NCI-H2227 (cell line): ENCODE results near the gene HAGH.
"Not testable (repeated sequence)": the region's sequence is repeated elsewhere in the genome, so short reads cannot be mapped to it uniquely, and the experiment has no call there.

ENCODE experiments used
- DNase-seq: peaks from one replicate; lab custom pipeline; 2025; ENCODE audit not compliant: unreplicated experiment; lab: John Stamatoyannopoulos, UW

Gene HAGH

GRCh38 chr16:1815461-1815860 is 11.2 kb downstream of the HAGH start:
- no peak for DNase-seq

- peak; percentile 80 for DNase-seq
Observed at GRCh38 chr16:1812732-1813163, 13.9 kb downstream of the HAGH start.

GRCh38 chr16:1810536-1810935 is 16.1 kb downstream of the HAGH start:
- no peak for DNase-seq

- DNase-seq: no peak
Observed at GRCh38 chr16:1810106-1810505, 16.5 kb downstream of the HAGH start.

- DNase-seq: no peak
Observed at GRCh38 chr16:1809281-1809801, 17.3 kb downstream of the HAGH start.

GRCh38 chr16:1808691-1809090 is 17.9 kb downstream of the HAGH start:
- DNase-seq: no peak

- DNase-seq: no peak
Observed at GRCh38 chr16:1807626-1808025, 19.0 kb downstream of the HAGH start.

- no peak for DNase-seq
Observed at GRCh38 chr16:1800701-1801100, 25.9 kb downstream of the HAGH start.

- DNase-seq: not testable (repeated sequence)
Observed at GRCh38 chr16:1799263-1799662, 27.4 kb downstream of the HAGH start.

GRCh38 chr16:1794908-1795666 is 31.5 kb downstream of the HAGH start:
- no peak for DNase-seq

GRCh38 chr16:1794221-1794871 is 32.3 kb downstream of the HAGH start:
- no peak for DNase-seq

- DNase-seq: no peak
Observed at GRCh38 chr16:1793578-1794220, 32.9 kb downstream of the HAGH start, which contains the start of gene IGFALS. Gene IGFALS (minus strand): TSS chr16:1793705. CDS start chr16:1793652, 53 bp downstream.

- no peak for DNase-seq
Observed at GRCh38 chr16:1792836-1793577, 33.6 kb downstream of the HAGH start.

- no peak for DNase-seq
Observed at GRCh38 chr16:1791943-1792812, 34.4 kb downstream of the HAGH start.

GRCh38 chr16:1791256-1791942 is 35.2 kb downstream of the HAGH start:
- DNase-seq: no peak

- no peak for DNase-seq
Observed at GRCh38 chr16:1790611-1791255, 35.9 kb downstream of the HAGH start.

- no peak for DNase-seq
Observed at GRCh38 chr16:1790261-1790610, 36.4 kb downstream of the HAGH start.

GRCh38 chr16:1789643-1790045 is 37.0 kb downstream of the HAGH start:
- no peak for DNase-seq

GRCh38 chr16:1788708-1789100 is 37.9 kb downstream of the HAGH start:
- DNase-seq: no peak
